Measurements from ENCODE around the gene C3orf33. TPM values are rescaled to one million over a fixed set of nuclear protein-coding genes. Genes with fewer than 3 reads are reported as not detected.

The C3orf33 gene
- total and polyA plus RNA-seq, 2 of the 8 experiments (the other 6 are each of a cell fraction or from before 2014, with no cell fraction given) = 3.4 to 4.5 TPM

- Histone ChIP-seq H3K23ac (ENCODE audit: insufficient read length) (no peak overlapping the region), H3K9ac (replicated peaks in 1 of 4; ENCODE audit: extremely low read depth in 1 of 4, low read depth in 3 of 4, low read length in 3 of 4) (no peak overlapping the region), H4K20me1 (replicated peaks in 1 of 2; ENCODE audit: control insufficient read depth in 1 of 2, insufficient read depth in 2 of 2, low read length in 2 of 2) (no peaks in the 10 kb centered on the region), H4K8ac (ENCODE audit: extremely low read depth, insufficient read depth, low read length) (no peak overlapping the region), H3K18ac (ENCODE audit: extremely low read depth, low read length) (peak overlapping the region; percentile 10; the same call in 1 of the 2 replicates), H3K27me3 (replicated peaks in 1 of 4; ENCODE audit: control insufficient read depth in 3 of 4, extremely low read depth in 1 of 4, insufficient read depth in 3 of 4, low read length in 3 of 4) (no peaks in the 10 kb centered on the region), H3K56ac (replicated peaks; ENCODE audit: insufficient read length, low read depth, low read length) (no peak overlapping the region), H3K4ac (replicated peaks; ENCODE audit: insufficient read length, low read depth, low read length) (no peak overlapping the region), H3K79me1 (ENCODE audit: low read depth, low read length) (no peaks in the 10 kb centered on the region), H3K36me3 (ENCODE audit: control insufficient read depth in 2 of 4, insufficient read depth in 4 of 4, low read length in 3 of 4) (no peaks in the 10 kb centered on the region), H2BK15ac (ENCODE audit: low read length) (no peak overlapping the region), H4K91ac (replicated peaks; ENCODE audit: insufficient read length, low read length) (no peak overlapping the region), H3K27ac (ENCODE audit: low read depth, low read length) (no peak overlapping the region), H3K14ac (ENCODE audit: insufficient read length) (no peak overlapping the region), H2BK12ac (ENCODE audit: low read depth, low read length) (no peak overlapping the region), H2BK5ac (ENCODE audit: low read depth, low read length) (no peak overlapping the region), H3K23me2 (ENCODE audit: low read depth, low read length) (peaks cover 8% of the 10 kb centered on the region), H2AK5ac (ENCODE audit: low read depth, low read length) (no peak overlapping the region), H3K4me1 (replicated peaks in 1 of 4; ENCODE audit: control insufficient read depth in 3 of 4, insufficient read depth in 4 of 4, low read length in 3 of 4) (peaks cover 5 to 16% (median 12%) of the 10 kb centered on the region in 4 experiments; a peak in 6 of 7 replicates), H3K4me3 (ENCODE audit: extremely low read depth in 1 of 4, insufficient read depth in 2 of 4, low read depth in 3 of 4, low read length in 4 of 4) (peak overlapping the region in 1 of 4 experiments; percentile 56; a peak in 1 of 8 replicates), H2AFZ (ENCODE audit: low read length) (no peak overlapping the region), H2BK20ac (ENCODE audit: low read length) (no peak overlapping the region), H2BK120ac (replicated peaks; ENCODE audit: low read depth, low read length) (no peak overlapping the region), H3K4me2 (ENCODE audit: insufficient read depth in 1 of 2, low read depth in 2 of 2, low read length in 2 of 2) (peak overlapping the region; percentile 78 to 94; a peak in 2 of 4 replicates), H3K9me3 (ENCODE audit: insufficient read depth in 2 of 2, low read depth in 1 of 2, low read length in 1 of 2) (no peaks in the 10 kb centered on the region), H4K5ac (ENCODE audit: insufficient read length, low read depth, low read length) (no peak overlapping the region), H3K79me2 (ENCODE audit: control insufficient read depth in 1 of 2, insufficient read depth in 2 of 2, low read length in 2 of 2) (peaks cover 0 to 8% of the 10 kb centered on the region in 2 experiments; a peak in 2 of 4 replicates)
- ChIA-PET POLR2A (ENCODE audit: partially characterized antibody) (no interaction called here), CTCF (ENCODE audit: partially characterized antibody) (interaction anchor here (1.8 to 3.8 kb wide), 2 partner anchors 23 to 58 kb away, joined by 3 to 19 read pairs; partner anchors contain the start of gene C3orf33)
- FAIRE-seq = no peak
- 79% methylated on average over 3 of the region's 3 CpGs; no CpG with 5 or more reads in 1 of the 2 experiments for whole genome bisulfite sequencing, 2 experiments (ENCODE audit: extremely low coverage in 1 of 2, insufficient coverage in 1 of 2, insufficient read length in 1 of 2, insufficient replicate concordance in 2 of 2, low coverage in 1 of 2, low lambda C conversion rate in 2 of 2, missing lambda C conversion rate in 1 of 2)
- DNase-seq (ENCODE audit: low read depth in 1 of 2, low spot score in 2 of 2) = no peak
- no peak for TF ChIP-seq RAD21 (IDR thresholded peaks at IDR 0.05 in 1 of 2, conservative IDR thresholded peaks at IDR 0.05 in 1 of 2; ENCODE audit: low read depth in 2 of 2, low read length in 2 of 2)
- no peak for TF ChIP-seq SUZ12 (IDR thresholded peaks at IDR 0.05; ENCODE audit: low read length)
- TF ChIP-seq RNF2 (IDR thresholded peaks at IDR 0.05; ENCODE audit: borderline replicate concordance, low read depth, low read length, missing control alignments, poor library complexity, severe bottlenecking) = no peak
- no peak for TF ChIP-seq MAFK (IDR thresholded peaks at IDR 0.05; ENCODE audit: low read depth, low read length)
- no peak for TF ChIP-seq EP300 (IDR thresholded peaks at IDR 0.05; ENCODE audit: borderline replicate concordance in 1 of 2, low read depth in 2 of 2, low read length in 2 of 2)
- TF ChIP-seq POLR2A (IDR thresholded peaks at IDR 0.05; ENCODE audit: control extremely low read depth in 1 of 2, low read depth in 2 of 2, low read length in 2 of 2) = no peak
- TF ChIP-seq TAF7 (optimal IDR thresholded peaks at IDR 0.05; ENCODE audit: borderline replicate concordance, low read depth, low read length) = no peak
Measured at GRCh38 chr3:155747946-155748290, 58.2 kb downstream of the C3orf33 start.

All from H1 (cell line).